Endothelial cell (in vitro differentiated cells): ENCODE data around the gene TLNRD1. TPM values are rescaled to one million over a fixed set of nuclear protein-coding genes. Genes with fewer than 3 reads are reported as not detected.
A peak's percentile ranks its signal among the peaks of the same experiment; 100 is the strongest.

Source experiments
- DNase-seq: peaks from one replicate; pipeline ENCODE4 v3.0.0; 2021; ENCODE audit warnings: low spot score
- H3K27ac Mint-ChIP-seq: one replicate; pipeline ENCODE4 v1.8.0; 2021; ENCODE audit warnings: mixed read lengths, inconsistent platforms; ENCODE audit not compliant: unreplicated experiment
- H3K27me3 Mint-ChIP-seq: one replicate; pipeline ENCODE4 v1.8.0; 2021; ENCODE audit warnings: mild to moderate bottlenecking, moderate library complexity, mixed read lengths, inconsistent platforms; ENCODE audit not compliant: unreplicated experiment
- H3K36me3 Mint-ChIP-seq: one replicate; pipeline ENCODE4 v1.8.0; 2021; ENCODE audit warnings: mild to moderate bottlenecking, low read depth, mixed read lengths, inconsistent platforms; ENCODE audit not compliant: unreplicated experiment
- H3K4me1 Mint-ChIP-seq: one replicate; pipeline ENCODE4 v1.8.0; 2021; ENCODE audit warnings: mild to moderate bottlenecking, mixed read lengths, inconsistent platforms; ENCODE audit not compliant: unreplicated experiment
- H3K4me3 Mint-ChIP-seq: one replicate; pipeline ENCODE4 v1.8.0; 2021; ENCODE audit warnings: mild to moderate bottlenecking, mixed read lengths, inconsistent platforms; ENCODE audit not compliant: unreplicated experiment
- H3K9me3 Mint-ChIP-seq: one replicate; pipeline ENCODE4 v1.8.0; 2021; ENCODE audit warnings: mixed read lengths, inconsistent platforms; ENCODE audit not compliant: unreplicated experiment
- total RNA-seq: library from RNA; stranded (reverse); fragmentation: NEBNext Ultra II Directional; extraction: Animal tissue kit (Norgen Biotek cat#: 25700); gene quantifications from one replicate; pipeline ENCODE4 v1.2.1, GENCODE V29; 2021; ENCODE audit not compliant: unreplicated experiment
- TF ChIP-seq, protein P1 (sequence below): fragments of 200-600 bp; sonication (generic); IDR thresholded peaks from one replicate; pipeline ENCODE4 v1.5.0; 2021; ENCODE audit warnings: antibody characterized with exemption; ENCODE audit not compliant: unreplicated experiment

Gene TLNRD1
- total RNA-seq, 1 donor from 2014 or later: 86.0 TPM

DNA sequence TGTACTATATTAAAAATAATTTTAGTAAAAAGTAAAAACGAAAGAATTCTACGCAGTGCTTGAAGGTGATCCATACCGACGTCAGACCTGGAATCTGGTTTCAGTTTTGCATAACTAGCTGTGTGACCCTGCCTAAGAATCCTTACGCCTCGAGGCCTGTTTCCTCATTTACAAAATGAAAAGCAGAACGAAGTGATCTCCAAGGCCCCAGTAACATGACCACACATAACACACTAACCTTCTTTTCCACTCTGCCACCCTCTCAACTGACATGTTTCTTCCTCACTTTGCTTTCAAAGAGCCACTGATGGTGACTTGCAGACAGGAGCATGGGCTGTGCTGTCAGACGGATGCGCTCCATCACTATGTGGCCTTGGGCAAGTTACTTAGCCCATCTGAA is 15.9 kb upstream of the TLNRD1 start:
- TF ChIP-seq, protein P1, sequence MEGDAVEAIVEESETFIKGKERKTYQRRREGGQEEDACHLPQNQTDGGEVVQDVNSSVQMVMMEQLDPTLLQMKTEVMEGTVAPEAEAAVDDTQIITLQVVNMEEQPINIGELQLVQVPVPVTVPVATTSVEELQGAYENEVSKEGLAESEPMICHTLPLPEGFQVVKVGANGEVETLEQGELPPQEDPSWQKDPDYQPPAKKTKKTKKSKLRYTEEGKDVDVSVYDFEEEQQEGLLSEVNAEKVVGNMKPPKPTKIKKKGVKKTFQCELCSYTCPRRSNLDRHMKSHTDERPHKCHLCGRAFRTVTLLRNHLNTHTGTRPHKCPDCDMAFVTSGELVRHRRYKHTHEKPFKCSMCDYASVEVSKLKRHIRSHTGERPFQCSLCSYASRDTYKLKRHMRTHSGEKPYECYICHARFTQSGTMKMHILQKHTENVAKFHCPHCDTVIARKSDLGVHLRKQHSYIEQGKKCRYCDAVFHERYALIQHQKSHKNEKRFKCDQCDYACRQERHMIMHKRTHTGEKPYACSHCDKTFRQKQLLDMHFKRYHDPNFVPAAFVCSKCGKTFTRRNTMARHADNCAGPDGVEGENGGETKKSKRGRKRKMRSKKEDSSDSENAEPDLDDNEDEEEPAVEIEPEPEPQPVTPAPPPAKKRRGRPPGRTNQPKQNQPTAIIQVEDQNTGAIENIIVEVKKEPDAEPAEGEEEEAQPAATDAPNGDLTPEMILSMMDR: no peak
- Mint-ChIP-seq H3K27me3 (peaks cover under 1% of the 10 kb centered on the region), H3K27ac (peak overlapping the region; percentile 12), H3K36me3 (peaks cover 13% of the 10 kb centered on the region), H3K9me3 (no peaks in the 10 kb centered on the region), H3K4me3 (no peak overlapping the region), H3K4me1 (peaks cover 22% of the 10 kb centered on the region)
- DNase-seq: no peak

DNA sequence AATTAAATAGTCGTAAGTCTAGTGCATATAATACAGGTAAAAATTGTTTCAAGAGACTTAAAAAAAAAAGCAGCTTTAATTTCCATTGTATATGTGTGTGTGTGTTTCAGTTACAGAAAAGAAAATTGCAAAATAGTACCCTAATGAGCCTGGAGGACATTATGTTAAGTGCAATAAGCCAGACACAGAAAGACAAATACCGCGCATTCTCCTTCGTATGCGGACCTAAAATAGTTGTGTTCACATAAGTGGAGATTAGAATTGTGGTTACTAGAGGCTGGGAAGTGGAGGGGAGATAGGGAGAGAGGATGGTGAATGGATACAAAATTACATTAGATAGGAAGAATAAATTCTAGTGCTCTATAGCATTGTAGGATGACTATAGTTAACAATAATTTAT is 14.7 kb upstream of the TLNRD1 start:
- DNase-seq: no peak
- peaks cover 4% of the 10 kb centered on the region for H3K27me3 Mint-ChIP-seq
- TF ChIP-seq, protein P1: no peak
- H3K9me3 Mint-ChIP-seq: no peaks in the 10 kb centered on the region
- peaks cover 13% of the 10 kb centered on the region for H3K36me3 Mint-ChIP-seq
- H3K4me1 Mint-ChIP-seq: peaks cover 26% of the 10 kb centered on the region
- H3K4me3 Mint-ChIP-seq: no peak overlapping the region
- no peak overlapping the region for H3K27ac Mint-ChIP-seq

DNA sequence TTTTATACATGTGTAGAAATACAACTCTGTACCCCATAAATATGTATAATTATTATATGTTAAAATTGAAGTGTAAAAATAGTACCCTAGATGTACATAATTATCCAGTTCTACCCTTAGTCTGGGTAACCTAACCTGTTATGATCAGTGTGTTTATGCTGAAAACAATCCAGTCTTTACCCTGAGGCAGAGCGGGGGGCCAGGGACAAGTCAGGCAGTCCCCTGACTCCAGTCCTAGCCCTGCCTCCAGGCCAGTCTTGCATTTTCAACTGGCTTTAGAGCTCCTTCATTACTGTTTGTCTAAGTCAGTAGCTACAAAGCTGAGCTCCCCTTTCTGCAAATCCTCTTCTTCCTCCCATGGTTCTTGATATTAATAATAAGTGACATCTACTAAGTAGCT is 14.2 kb upstream of the TLNRD1 start:
- H3K4me1 Mint-ChIP-seq: peaks cover 26% of the 10 kb centered on the region
- H3K36me3 Mint-ChIP-seq: peaks cover 13% of the 10 kb centered on the region

DNA sequence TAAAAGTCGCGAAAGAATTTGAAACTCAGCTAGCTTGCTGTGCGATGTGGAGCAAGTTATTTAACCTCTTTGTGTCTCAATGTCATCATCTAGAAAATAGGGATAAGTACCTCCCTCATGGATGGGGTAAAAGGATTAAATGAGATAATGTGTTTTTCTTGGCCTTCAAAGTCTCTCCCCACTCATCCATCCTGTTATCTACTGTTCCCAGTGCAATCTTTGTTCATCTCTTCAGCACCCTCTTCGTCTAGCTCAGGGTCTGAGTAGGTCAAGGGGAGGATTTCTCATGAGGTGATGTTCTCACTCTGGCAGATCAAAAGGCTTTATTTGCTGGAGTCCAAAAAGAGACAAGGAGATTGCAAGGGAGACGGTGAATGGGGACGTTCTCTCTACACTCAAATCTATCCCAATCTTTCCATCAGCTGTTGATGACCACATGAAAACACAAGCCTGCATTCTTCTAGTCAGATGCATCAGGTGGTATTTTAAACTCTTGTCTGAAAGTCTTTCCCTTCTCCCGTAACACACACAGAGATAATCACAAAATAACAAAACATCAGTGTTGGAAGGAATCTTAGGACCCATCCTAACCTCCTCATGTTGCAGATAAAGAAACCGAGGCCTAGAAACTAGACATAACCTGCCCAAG is 12.5 kb upstream of the TLNRD1 start:
- TF ChIP-seq, protein P1: no peak
- Mint-ChIP-seq H3K36me3 (peaks cover 6% of the 10 kb centered on the region), H3K27ac (no peak overlapping the region), H3K27me3 (peaks cover 4% of the 10 kb centered on the region), H3K4me3 (peak overlapping the region; percentile 99), H3K9me3 (no peaks in the 10 kb centered on the region), H3K4me1 (peaks cover 31% of the 10 kb centered on the region)
- DNase-seq: no peak

More for the DNA sequence above, 14.2 kb upstream of the TLNRD1 start:
- H3K27me3 Mint-ChIP-seq: peaks cover 4% of the 10 kb centered on the region
- H3K9me3 Mint-ChIP-seq: no peaks in the 10 kb centered on the region
- no peak for DNase-seq
- H3K27ac Mint-ChIP-seq: no peak overlapping the region
- TF ChIP-seq, protein P1: no peak
- H3K4me3 Mint-ChIP-seq: no peak overlapping the region

DNA sequence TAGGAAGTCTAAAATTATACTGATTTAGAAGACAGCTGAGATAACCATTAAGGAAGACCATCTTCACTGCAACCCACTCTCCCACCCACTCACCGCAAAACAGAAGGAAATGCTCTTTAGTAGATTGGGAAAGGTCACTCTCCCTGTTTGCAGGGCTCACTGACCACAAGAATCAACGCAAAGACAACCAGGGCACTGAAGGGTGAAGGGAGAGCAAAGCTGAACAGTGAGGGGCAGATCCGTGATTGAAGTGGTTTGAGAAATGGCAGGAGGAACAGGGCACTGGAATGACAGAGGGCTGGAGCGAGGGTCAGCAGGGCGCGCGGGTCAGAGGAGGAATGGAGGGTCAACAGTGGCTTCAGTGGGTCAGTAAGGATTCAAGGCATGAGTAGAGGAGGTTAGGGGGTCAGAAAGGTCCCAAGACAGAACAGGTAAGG is 11.6 kb upstream of the TLNRD1 start:
- Mint-ChIP-seq H3K27me3 (peaks cover 4% of the 10 kb centered on the region), H3K4me3 (peak overlapping the region; percentile 99)
- TF ChIP-seq, protein P1: no peak

More for the DNA sequence above, 11.6 kb upstream of the TLNRD1 start:
- Mint-ChIP-seq H3K27ac (peak overlapping the region; percentile 92), H3K9me3 (no peaks in the 10 kb centered on the region), H3K4me1 (peaks cover 31% of the 10 kb centered on the region), H3K36me3 (peaks cover 6% of the 10 kb centered on the region)
- no peak for DNase-seq
